ENCODE measurements around the gene SLC30A3. TPM values are rescaled to one million over a fixed set of nuclear protein-coding genes. Genes with fewer than 3 reads are reported as not detected.

Gene SLC30A3
- total RNA-seq, 3 donors from 2014 or later = 0.15 to 0.43 (median 0.18) TPM

- ATAC-seq (no peak), DNase-seq (no peak)
- Mint-ChIP-seq H3K4me1 (ENCODE audit: low read depth) (peaks cover 14% of the 10 kb centered on the region), H3K9me3 (no peaks in the 10 kb centered on the region), H3K36me3 (ENCODE audit: insufficient read depth) (peaks cover 45% of the 10 kb centered on the region), H3K27me3 (ENCODE audit: low read depth) (no peaks in the 10 kb centered on the region), H3K4me3 (no peak overlapping the region)
These were observed 59.1 kb downstream of the SLC30A3 start for GRCh38 chr2:27203741-27204140.

Other genes with a start within 250 kb of the SLC30A3 start
- gene TMEM214, start 230.1 kb downstream of the SLC30A3 start, total RNA-seq = 10 to 100 TPM; 59.0 to 71.3 (median 60.4) TPM
- gene AGBL5, start 211.4 kb downstream of the SLC30A3 start, total RNA-seq = 10 to 100 TPM in 1 of 3 donors, 1 to 10 TPM in 2; 6.5 to 11.2 (median 9.2) TPM
- 100 to 1,000 TPM; 225 to 244 (median 229) TPM for gene OST4, start 191.4 kb downstream of the SLC30A3 start, total RNA-seq
- 1 to 10 TPM in 2 of 3 donors, under 1 TPM in 1; 0.76 to 1.4 (median 1.3) TPM for gene EMILIN1, start 184.4 kb downstream of the SLC30A3 start, total RNA-seq
- gene KHK, start 176.3 kb downstream of the SLC30A3 start, total RNA-seq = 10 to 100 TPM in 1 of 3 donors, 1 to 10 TPM in 2; 5.2 to 10.7 (median 5.5) TPM
- gene CGREF1, start 143.9 kb downstream of the SLC30A3 start, total RNA-seq = 1 to 10 TPM; 2.6 to 7.3 (median 2.7) TPM
- not detected for gene ABHD1, start 139.2 kb downstream of the SLC30A3 start, total RNA-seq
- gene PREB, start 128.4 kb downstream of the SLC30A3 start, total RNA-seq = 100 to 1,000 TPM in 2 of 3 donors, 10 to 100 TPM in 1; 98.0 to 119 (median 106) TPM
- gene PRR30, start 123.6 kb downstream of the SLC30A3 start, total RNA-seq = not detected
- not detected for gene TCF23, start 114.0 kb downstream of the SLC30A3 start, total RNA-seq
- 10 to 100 TPM; 84.1 to 91.7 (median 85.1) TPM for gene ATRAID, start 51.0 kb downstream of the SLC30A3 start, total RNA-seq
- 100 to 1,000 TPM; 128 to 143 (median 141) TPM for gene SLC5A6, start 50.8 kb downstream of the SLC30A3 start, total RNA-seq
- gene CAD, start 45.7 kb downstream of the SLC30A3 start, total RNA-seq = 100 to 1,000 TPM; 162 to 201 (median 185) TPM
- not detected for gene DNAJC5G, start 12.4 kb upstream of the SLC30A3 start, total RNA-seq
- under 1 TPM; 0.21 to 0.40 (median 0.22) TPM for gene TRIM54, start 19.4 kb upstream of the SLC30A3 start, total RNA-seq
- 1 to 10 TPM in 1 of 3 donors, under 1 TPM in 2; 0.71 to 1.1 (median 0.78) TPM for gene UCN, start 45.4 kb upstream of the SLC30A3 start, total RNA-seq
- 10 to 100 TPM; 84.6 to 89.4 (median 87.5) TPM for gene MPV17, start 60.0 kb upstream of the SLC30A3 start, total RNA-seq
- 100 to 1,000 TPM; 102 to 110 (median 107) TPM for gene GTF3C2, start 93.7 kb upstream of the SLC30A3 start, total RNA-seq
- gene EIF2B4, start 107.3 kb upstream of the SLC30A3 start, total RNA-seq = 10 to 100 TPM; 63.4 to 69.8 (median 65.0) TPM
- gene SNX17, start 107.6 kb upstream of the SLC30A3 start, total RNA-seq = 100 to 1,000 TPM; 117 to 125 (median 123) TPM
- 10 to 100 TPM in 2 of 3 donors, 1 to 10 TPM in 1; 8.4 to 11.0 (median 10.4) TPM for gene ZNF513, start 117.7 kb upstream of the SLC30A3 start, total RNA-seq
- gene PPM1G, start 146.5 kb upstream of the SLC30A3 start, total RNA-seq = 100 to 1,000 TPM; 177 to 208 (median 186) TPM
- gene NRBP1, start 165.6 kb upstream of the SLC30A3 start, total RNA-seq = 100 to 1,000 TPM in 1 of 3 donors, 10 to 100 TPM in 2; 99.0 to 103 (median 99.4) TPM
- gene KRTCAP3, start 179.3 kb upstream of the SLC30A3 start, total RNA-seq = 1 to 10 TPM; 4.8 to 5.4 (median 5.2) TPM
- 1 to 10 TPM; 5.2 to 7.5 (median 6.7) TPM for gene IFT172, start 226.7 kb upstream of the SLC30A3 start, total RNA-seq
- gene FNDC4, start 232.2 kb upstream of the SLC30A3 start, total RNA-seq = under 1 TPM in 1 of 3 donors, not detected in 2; 0.11 TPM
- gene GCKR, start 233.8 kb upstream of the SLC30A3 start, total RNA-seq = not detected

Data from activated T-cell treated with anti-CD3 and anti-CD28 coated beads, Interleukin-2, amount 50 U/mL, for 4 hours (primary cell).